Upper lobe of left lung (tissue), 4 donors: ENCODE data around the gene SMARCA1.

Experiments
- EP300 ChIP-seq, 4 donors: sonication (generic); formaldehyde crosslinking; IDR thresholded peaks; one replicate each; pipeline ENCODE4 v1.5.1; 2017; ENCODE audit warnings: antibody characterized with exemption in 4 of 4, control low read depth in 2 of 4
- POLR2A ChIP-seq, 4 donors: fragments of 450-650 bp; IDR thresholded peaks; one replicate each; pipeline ENCODE4 v1.5.1; 2016 to 2017; ENCODE audit warnings: antibody characterized with exemption in 4 of 4, mild to moderate bottlenecking in 2 of 4
- POLR2AphosphoS5 ChIP-seq, 2 donors: sonication (generic); formaldehyde crosslinking; IDR thresholded peaks; one replicate each; pipeline ENCODE4 v1.5.1; 2017; ENCODE audit warnings: antibody characterized with exemption in 2 of 2
- TF ChIP-seq, protein P1 (sequence below), 6 experiments: fragments of 450-650 bp in 4 of 6; fragments of 200-600 bp in 2 of 6; sonication (generic) in 2 of 6; IDR thresholded peaks; one replicate each; pipeline ENCODE4 v1.5.1; 2016 to 2019; ENCODE audit warnings: antibody characterized with exemption in 6 of 6

DNA sequence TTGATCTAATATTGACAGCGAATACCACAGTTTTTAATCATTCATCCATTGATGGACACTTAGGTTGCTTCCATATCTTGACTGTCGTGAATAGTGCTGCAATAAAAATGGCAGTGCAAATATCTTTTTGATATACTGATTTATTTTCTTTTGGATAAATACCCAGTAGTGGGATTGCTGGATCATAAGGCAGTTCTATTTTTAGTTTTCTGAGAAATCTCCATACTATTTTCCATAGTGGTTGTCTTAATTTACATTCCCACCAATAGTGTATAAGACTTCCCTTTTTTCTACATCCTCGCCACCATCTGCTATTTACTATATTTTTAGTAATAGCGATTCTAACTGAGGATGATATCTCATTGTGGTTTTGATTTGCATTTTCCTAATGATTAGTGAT is 100.1 kb downstream of the SMARCA1 start:
- TF ChIP-seq, protein P1, sequence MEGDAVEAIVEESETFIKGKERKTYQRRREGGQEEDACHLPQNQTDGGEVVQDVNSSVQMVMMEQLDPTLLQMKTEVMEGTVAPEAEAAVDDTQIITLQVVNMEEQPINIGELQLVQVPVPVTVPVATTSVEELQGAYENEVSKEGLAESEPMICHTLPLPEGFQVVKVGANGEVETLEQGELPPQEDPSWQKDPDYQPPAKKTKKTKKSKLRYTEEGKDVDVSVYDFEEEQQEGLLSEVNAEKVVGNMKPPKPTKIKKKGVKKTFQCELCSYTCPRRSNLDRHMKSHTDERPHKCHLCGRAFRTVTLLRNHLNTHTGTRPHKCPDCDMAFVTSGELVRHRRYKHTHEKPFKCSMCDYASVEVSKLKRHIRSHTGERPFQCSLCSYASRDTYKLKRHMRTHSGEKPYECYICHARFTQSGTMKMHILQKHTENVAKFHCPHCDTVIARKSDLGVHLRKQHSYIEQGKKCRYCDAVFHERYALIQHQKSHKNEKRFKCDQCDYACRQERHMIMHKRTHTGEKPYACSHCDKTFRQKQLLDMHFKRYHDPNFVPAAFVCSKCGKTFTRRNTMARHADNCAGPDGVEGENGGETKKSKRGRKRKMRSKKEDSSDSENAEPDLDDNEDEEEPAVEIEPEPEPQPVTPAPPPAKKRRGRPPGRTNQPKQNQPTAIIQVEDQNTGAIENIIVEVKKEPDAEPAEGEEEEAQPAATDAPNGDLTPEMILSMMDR (IDR thresholded peaks at IDR 0.05): no peak
- TF ChIP-seq POLR2A (IDR thresholded peaks at IDR 0.05) (no peak), POLR2AphosphoS5 (IDR thresholded peaks at IDR 0.05) (no peak), EP300 (IDR thresholded peaks at IDR 0.05) (no peak)
